GM21528 (cell line): Measurements from ENCODE around the gene TSPEAR.
"Not testable (repeated sequence)": the region's sequence is repeated elsewhere in the genome, so short reads cannot be mapped to it uniquely, and the experiment has no call there.

Experiments
- ATAC-seq: cut with Tn5 transposase; IDR thresholded peaks from one replicate; pipeline ENCODE4 v1.9.1; 2021; ENCODE audit warnings: mild to moderate bottlenecking, moderate library complexity; ENCODE audit not compliant: unreplicated experiment, low FRiP score

The TSPEAR gene

DNA sequence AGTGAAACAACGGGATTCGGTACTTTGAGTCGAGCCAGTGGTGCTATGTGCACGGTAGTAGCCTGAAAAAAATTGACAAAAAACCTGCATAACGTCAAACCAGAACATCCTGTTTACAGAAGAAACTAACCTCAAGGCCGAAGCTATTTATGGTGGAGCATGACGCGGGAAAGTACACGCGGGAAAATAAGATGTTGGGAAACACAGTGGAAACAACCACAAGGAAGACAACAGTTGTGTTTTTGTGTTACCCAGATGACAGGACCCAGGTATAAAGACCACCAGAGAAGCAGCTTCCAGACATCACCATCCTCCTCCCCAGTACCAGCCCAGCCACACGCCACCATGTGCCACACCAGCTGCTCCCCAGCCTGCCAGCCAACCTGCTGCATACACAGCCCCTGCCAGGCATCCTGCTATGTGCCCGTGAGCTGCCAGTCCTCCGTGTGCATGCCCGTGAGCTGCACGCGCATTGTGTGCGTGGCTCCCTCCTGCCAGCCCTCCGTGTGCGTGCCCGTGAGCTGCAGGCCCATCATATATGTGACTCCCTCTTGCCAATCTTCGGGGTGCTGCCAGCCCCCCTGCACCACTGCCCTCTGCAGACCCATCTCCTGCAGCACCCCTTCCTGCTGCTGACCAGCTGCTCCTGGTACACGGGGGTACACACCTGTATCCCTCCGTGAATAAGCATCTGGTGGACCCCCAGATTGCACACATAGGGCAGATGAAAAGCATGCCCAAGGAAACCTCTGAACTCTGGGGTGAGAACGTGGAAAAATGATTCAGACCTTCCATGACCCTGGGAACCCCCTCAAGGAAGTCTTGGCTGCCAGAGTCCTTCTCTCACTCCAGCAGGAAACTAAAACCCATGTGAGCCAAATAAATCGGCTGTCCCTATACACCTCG is 53.5 kb downstream of the TSPEAR start, which contains the start of gene KRTAP12-3:
KRTAP12-3 (plus strand) TSS at position 298 of the 906 bp plus-strand sequence; CDS start at position 346, 48 bp downstream.
- no peak for ATAC-seq

DNA sequence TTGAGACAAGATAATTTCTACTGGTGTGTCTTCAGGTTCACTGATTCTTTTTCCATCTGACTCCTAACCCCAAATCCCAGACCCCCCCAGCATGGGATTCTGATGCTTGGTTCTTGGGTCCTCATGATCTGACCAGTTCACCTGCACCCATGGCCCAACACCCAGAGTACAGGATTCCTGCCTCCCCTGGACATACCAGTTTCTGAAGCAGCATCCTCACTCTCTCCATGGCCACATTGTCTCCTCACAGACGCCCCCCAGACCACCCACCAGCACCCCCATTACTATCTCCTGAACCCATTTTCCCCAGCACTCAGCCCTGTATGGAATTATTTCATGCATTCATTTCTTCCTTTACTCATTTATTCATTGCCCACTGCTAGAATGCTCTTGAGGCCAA is 54.5 kb downstream of the TSPEAR start:
- ATAC-seq = no peak

DNA sequence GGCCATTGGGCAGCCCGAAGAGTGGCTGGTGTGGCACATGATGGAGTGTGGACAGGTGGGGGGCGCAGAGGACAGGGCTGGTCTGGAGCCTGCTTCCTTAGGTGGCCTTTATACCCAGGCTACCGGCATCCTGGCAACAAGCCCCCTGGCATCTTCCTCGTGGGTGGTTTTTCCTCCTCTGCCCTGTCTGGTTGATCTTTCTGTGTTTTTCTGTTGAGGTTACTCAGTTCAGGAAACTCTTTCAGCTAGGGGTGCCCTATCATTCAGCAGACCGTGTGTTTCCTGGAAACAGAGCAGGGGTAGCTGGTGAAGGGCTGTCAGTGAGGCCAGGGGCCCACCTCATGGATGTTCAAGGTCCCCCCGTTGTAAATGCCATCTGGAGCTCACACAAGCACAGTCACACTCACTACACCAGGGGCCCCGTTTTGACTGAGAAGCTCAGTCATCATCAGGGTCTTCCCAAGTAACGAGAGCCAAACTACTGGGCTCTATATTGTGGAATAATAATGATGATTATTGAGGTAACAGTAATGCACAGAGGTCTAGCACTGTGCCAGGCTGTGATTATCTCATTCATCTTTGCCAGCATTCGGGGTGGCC is 56.7 kb downstream of the TSPEAR start, which contains the start of gene KRTAP12-4:
KRTAP12-4 (minus strand) TSS at position 84 of the 600 bp plus-strand sequence; CDS start at position 39, 45 bp downstream.
- no peak for ATAC-seq

DNA sequence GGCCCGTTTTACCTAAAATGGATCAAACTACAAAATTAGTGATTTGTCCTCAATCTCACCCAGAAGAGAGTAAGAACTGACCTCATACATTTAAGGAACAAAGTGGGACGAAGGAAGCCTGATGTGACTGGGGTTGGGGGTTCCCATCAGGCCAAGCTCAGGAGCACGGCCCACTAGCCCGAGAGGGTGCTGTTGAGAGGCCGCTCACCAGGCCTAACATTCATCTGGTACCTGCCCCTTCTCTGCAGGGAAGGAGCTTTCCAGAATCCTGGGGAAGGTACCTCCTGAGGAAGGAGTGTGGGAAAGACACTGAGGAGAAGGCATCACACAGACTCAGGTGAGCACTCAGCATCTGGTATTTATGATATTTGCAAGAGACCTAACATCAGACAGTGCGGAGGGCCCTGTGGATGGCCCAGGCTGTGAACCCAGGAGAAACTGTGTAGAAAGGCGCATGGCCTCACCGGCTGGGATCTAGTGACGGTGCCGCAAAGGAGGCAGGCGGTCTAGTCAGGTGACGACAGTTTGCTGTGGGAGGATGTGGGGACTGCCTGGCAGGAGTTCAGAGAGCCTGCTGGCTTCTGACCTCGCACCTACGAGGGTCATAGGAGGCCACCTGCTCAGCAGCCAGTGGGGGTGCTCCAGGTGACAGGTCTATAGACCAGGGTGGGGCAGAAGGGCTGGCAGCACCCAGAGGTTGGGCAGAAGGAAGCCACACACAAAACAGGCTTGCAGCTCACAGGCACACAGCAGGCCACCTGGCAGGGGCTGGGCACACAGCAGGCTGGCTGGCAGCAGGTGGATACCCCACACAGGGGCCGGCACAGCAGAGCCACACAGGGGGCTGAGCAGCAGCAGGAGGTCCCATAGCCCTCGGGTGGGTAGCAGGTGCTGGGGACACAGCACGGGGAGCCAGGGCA is 57.5 kb downstream of the TSPEAR start:
- no peak for ATAC-seq

DNA sequence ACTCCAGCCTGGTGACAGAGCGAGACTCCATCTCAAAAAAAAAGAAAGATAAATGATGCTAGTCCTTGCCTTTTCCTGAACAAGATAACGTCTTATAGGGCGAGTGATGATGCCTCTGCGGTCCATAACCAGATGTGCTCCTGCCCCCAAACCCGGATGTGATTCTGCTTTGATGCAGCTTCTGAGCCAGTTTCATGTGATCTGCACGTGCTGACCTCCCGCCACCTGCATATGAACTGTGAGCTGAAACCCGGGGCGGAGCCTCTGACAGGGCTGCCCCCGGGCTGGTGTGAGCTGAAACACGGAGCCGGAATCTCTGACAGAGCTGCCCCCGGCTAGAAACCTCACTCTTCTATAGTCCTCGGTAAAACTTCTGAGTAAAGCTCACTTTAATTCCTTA is 58.2 kb downstream of the TSPEAR start:
- ATAC-seq = no peak

DNA sequence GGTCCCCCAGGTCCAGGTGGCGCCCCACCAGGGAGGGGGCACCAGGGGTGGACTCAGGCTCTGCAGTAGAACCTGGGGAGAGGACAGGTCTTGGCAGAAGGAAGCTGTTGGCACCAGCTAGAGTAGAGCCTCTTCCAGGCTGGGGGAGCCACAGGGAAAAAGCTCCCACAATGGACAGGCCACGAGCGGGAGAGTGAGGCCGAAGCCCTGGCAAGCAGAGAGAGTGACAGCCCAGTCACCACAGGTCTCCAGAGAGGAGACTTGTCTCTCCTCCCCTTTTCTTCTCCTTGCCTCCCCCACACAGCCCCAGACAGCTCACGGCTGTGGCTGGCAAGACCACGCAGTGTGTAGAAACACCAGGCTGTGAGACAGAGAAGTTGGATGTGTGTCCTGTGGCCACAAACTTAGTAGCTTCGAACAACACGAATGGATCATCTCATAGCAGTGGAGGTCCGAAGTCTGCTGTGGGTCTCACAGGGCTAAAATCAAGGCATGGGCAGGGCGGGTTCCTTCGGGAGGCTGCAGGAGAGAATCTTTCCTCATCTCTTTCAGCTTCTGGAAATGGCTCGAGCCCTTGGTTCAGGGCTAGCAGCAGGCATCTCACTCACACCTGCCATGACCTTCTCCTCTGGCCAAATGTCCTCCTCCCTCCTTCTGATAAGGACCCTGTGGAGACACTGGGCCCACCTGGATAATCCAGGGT is 60.2 kb downstream of the TSPEAR start:
- no peak for ATAC-seq

DNA sequence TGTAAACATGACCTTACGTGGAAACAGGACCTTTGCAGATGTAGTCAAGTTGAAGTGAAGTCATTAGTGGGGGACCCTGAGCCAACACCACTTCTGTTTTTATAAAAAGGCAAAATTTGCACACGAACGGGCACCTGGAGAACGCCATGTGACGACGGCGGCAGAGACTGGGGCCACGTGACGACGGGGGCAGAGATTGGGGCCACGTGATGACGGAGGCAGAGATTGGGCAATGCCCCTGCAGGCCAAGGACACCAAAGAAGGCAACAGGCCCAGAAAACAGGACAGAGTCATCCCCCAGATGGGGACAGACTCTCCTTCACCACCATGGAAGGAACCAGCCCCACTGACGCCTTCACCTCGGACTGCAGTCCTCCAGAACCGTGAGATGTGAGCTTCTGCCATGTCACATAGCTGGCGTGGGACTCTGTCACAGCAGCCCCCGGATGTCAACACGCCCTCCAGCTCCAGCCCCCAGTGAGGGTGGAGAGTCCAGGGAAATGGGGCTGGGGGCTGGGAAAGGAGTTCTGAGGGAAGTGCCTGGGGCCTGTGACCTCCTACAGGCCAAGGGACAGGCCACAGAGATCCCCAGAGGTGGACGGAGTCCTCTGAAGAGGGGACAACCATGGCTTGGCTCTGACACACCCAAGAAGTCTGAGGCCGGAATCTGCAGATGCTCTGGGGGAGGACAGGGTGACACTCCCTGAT is 61.0 kb downstream of the TSPEAR start:
- ATAC-seq = no peak

DNA sequence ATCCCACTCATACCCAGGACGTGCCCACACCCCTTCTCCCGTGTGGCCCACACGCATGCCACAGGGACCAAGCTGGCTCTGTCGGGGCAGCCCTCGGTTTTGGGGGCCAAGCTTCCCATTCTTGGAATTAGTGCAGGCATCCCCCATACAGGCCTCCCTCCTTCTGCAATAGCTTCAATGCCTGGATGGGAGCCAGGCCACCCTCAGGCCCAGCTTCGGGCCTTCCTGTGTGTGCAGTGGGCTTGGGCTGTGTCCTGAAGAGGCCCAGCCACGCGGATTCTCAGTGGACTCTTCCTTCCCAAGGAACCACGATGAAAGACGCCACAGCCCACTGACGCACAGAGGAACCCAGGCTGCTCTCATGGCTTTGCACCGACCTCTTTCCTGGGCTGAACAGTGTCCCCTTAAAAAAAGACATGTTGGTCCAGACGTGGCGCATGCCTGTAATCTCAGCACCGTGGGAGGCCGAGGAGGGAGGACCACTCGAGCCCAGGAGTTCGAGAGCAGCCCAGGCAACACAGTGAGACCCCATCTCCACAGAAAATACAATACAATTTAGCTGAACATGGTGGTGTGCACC is 61.8 kb downstream of the TSPEAR start:
- ATAC-seq = no peak

DNA sequence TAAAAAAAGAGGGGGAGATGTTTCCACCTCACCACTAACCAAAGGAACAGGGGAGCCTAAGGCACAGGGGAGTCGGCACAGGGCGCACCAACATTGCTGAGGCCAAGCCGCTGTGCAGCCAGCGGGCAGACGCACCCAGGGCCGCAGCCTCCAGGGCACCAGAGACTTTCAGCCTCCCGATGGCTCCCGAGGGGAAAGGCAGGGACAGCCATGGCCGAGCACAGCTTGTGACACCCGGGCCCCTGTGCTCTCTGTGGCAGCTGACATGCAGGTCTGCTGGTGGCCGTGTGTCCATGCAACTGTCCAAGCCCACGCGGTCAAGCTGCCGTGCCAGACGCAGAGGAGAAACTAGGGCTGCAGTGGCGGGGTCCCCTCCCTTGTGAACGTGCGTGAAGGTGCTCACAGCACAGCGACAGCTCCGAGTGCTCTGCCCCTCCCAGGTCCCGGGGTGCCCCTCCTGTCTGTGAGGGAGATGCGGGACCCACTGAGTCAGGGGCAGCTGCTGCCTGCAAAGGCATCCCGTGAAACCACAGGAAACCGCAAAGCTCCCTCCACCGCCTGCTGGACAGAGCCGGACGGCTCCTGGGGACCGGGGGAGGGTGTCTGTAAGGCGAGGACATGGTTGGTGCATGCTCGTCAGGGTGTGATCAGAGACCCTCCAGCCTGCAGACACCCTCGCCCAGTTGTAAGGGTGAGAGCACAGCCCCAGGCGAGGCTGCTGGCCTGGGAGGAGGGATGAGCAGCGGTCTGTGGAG is 62.6 kb downstream of the TSPEAR start:
- no peak for ATAC-seq

DNA sequence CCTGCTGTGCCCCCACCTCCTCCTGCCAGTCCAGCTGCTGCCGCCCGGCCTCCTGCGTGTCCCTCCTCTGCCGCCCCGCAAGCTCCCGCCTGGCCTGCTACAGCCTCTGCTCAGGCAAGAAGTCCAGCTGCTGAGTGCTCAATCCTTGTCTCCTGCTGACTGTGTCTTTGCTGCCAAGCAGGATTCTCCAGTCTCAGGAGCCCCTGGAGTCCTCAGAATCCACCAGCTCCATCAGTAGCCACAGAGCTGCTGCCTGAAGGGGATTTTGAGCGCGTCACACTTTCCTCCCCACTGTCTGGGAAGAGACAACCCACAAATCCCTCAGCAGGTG is 64.2 kb downstream of the TSPEAR start:
- no peak for ATAC-seq

DNA sequence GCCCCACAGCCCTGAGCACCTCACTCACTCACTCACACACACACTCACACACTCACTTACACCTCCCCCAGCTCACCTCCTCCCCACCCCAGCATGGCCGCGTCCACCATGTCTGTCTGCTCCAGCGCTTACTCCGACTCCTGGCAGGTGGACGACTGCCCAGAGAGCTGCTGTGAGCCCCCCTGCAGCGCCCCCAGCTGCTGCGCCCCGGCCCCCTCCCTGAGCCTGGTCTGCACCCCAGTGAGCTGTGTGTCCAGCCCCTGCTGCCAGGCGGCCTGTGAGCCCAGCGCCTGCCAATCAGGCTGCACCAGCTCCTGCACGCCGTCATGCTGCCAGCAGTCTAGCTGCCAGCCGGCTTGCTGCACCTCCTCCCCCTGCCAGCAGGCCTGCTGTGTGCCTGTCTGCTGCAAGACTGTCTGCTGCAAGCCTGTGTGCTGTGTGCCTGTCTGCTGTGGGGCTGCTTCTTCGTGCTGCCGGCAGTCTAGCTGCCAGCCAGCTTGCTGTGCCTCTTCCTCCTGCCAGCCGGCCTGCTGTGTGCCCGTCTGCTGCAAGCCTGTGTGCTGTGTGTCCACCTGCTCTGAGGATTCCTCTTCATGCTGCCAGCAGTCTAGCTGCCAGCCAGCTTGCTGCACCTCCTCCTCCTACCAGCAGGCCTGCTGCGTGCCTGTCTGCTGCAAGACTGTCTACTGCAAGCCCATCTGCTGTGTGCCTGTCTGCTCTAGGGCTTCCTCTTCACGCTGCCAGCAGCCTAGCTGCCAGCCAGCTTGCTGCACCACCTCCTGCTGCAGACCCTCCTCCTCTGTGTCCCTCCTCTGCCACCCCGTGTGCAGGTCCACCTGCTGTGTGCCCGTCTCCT is 64.8 kb downstream of the TSPEAR start, which contains the start of gene KRTAP10-11:
KRTAP10-11 (plus strand) TSS at position 49 of the 856 bp plus-strand sequence; CDS start at position 94, 45 bp downstream.
- not testable (repeated sequence) for ATAC-seq

DNA sequence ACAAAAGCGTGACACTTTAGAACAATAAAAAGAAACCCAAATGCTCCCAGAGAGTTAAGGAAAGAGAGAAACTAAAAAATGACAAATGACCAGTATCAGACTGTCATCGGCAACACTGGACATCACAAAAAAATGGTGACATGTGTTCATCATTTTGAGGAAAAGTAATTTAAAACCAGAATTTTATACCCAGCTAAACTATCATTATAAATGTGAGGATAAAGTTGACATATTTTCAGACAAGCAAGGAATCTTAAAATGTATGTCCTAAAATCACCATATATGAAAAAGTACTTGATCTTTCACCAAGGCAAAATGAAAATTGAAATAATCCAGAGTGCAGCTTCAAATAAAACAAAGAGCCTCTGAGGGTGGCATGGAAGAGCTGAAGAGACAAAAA is 66.5 kb downstream of the TSPEAR start:
- ATAC-seq = no peak

DNA sequence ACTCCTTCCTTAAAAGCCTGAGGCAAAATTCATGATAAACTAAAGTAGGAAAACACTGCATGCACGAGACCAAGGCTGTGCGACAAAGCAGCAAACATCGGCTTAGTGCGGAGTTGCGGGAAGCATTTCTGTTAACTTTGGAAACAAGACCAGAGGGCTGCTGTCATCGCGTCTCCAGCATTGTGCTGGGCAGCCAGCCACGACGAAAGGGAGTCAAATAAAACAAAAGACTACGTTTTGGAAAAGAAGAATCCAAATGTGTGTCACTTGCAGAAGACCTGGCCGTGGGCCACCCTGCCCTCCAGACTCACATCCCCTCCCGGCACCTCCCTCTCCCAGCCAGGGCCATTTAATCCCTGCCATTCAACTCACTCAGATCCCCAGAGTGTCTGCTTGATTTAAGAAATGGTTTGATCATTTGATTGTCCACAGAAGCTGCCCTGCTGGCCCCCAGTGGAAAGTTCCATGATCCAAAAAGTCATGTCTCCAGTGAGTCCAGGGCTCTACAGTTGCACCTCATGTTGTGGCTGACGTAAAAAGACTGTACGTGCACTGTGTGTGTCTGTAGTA is 67.5 kb downstream of the TSPEAR start:
- ATAC-seq = no peak

DNA sequence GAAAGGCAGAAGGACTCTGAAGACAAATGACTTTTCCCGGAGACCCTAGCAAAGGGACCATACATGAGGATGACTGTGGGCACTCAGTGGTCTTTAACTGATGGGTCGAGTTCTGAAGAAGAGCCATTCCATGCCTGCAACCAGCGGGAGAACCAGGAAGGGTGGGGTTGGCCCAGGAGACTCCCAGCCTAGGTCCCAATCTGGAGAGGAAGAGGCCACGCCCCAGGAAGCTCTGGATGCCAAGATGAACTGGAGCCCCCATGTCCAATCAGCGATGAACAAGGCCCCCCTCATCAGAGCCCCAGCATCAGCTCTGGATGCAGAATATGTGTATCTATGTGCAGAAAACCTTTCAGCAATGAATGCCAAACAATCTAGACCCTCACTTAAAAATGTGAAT is 70.6 kb downstream of the TSPEAR start:
- ATAC-seq = no peak

DNA sequence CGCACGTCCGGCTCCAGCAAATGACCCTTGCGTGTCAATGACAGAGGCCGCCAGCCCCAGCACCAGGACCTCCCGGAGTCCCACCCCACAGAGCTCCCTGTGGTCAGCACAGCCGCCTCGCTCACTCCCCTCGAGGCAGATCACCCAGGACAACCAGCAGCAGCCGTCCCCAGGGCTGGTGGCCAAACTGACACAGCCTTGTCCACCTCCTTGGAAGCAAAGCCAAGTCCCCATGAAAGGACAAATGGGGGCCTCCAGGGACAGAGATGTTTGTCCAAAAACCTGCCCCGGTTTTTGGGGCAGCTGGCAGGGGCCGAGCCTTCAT is 72.1 kb downstream of the TSPEAR start:
- no peak for ATAC-seq

DNA sequence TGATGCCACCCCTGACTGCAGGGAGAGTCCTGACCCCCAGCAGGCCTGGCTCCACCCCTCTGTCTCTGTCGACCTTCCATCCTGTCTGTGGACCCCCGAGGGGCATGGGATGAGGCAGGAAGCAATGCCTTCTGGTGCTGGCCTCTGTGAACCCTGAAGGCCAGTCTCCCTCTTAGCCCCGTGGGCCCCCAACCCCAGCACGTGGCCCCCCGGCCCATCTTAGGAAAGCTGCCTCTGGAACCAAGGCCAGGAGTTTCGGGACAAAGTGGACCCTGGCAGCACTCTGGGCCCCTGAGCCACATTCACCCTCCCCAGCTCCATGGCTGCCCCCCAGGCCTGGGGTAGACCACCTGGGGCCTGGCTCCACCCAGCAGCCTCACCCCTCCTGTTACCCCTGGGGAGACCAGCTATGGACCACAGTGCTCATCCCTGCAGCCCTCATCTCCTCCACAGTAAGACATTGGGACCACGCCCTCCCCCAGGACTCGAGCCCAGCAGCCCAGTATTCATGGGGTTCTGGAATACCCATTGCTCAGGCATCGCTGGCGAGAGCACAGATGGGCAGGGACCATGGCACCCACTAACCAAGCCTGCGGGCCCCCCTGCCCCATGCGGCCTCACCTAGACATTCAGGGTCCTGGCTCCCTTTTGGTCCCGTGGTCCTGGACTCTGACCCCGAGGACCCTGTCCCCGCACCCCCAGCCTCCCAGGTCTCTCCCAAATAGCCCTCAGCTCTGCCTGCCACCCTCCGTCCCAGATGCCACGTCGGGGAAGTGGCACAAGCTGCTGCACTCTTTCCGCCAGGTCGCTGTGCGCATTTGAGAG is 72.7 kb downstream of the TSPEAR start:
- ATAC-seq = not testable (repeated sequence)
